ENCODE results near the gene DAO.
"Not testable (repeated sequence)": the region's sequence is repeated elsewhere in the genome, so short reads cannot be mapped to it uniquely, and the experiment has no call there.

The DAO gene

GRCh38 chr12:108850854-108851573 lies 28.9 kb upstream of the DAO start:
- DNase-seq, result no peak

- DNase-seq, result no peak
These were observed 27.1 kb upstream of the DAO start for GRCh38 chr12:108852674-108853309.

GRCh38 chr12:108853426-108853825 lies 26.5 kb upstream of the DAO start:
- DNase-seq, result no peak

GRCh38 chr12:108853981-108854446 lies 25.9 kb upstream of the DAO start:
- DNase-seq, result no peak

GRCh38 chr12:108854451-108855283 lies 25.2 kb upstream of the DAO start:
- no peak for DNase-seq

- no peak for DNase-seq
These were observed 24.4 kb upstream of the DAO start for GRCh38 chr12:108855284-108856169.

- DNase-seq, result no peak
These were observed 23.8 kb upstream of the DAO start for GRCh38 chr12:108856170-108856427.

GRCh38 chr12:108856428-108857157 lies 23.3 kb upstream of the DAO start:
- no peak for DNase-seq

GRCh38 chr12:108857158-108857407 lies 22.8 kb upstream of the DAO start:
- no peak for DNase-seq

GRCh38 chr12:108858311-108859074 lies 21.4 kb upstream of the DAO start:
- DNase-seq, result no peak

- not testable (repeated sequence) for DNase-seq
These were observed 20.6 kb upstream of the DAO start for GRCh38 chr12:108859141-108859922.

- DNase-seq, result no peak
These were observed 20.0 kb upstream of the DAO start for GRCh38 chr12:108859923-108860291.

GRCh38 chr12:108860443-108860842 lies 19.4 kb upstream of the DAO start:
- no peak for DNase-seq

- no peak for DNase-seq
These were observed 17.9 kb upstream of the DAO start for GRCh38 chr12:108861878-108862587.

- DNase-seq, result no peak
These were observed 17.3 kb upstream of the DAO start for GRCh38 chr12:108862588-108862959.

- DNase-seq, result no peak
These were observed 14.7 kb upstream of the DAO start for GRCh38 chr12:108865169-108865568.

GRCh38 chr12:108866083-108866482 lies 13.8 kb upstream of the DAO start:
- DNase-seq, result not testable (repeated sequence)

- DNase-seq, result no peak
These were observed 11.1 kb upstream of the DAO start for GRCh38 chr12:108868781-108869180.

GRCh38 chr12:108875280-108875679 lies 4.6 kb upstream of the DAO start:
- DNase-seq, result no peak

- no peak for DNase-seq
These were observed 4.1 kb upstream of the DAO start for GRCh38 chr12:108875682-108876361.

All from NCI-H345 (cell line).